ENCODE results near the gene HPGD.

The HPGD gene

GRCh38 chr4:174457468-174457867, 64.8 kb downstream of the HPGD start:
- Histone ChIP-seq H3K9me3 (ENCODE audit: control insufficient read depth, insufficient read depth, low read length) (no peaks in the 10 kb centered on the region), H4K20me1 (ENCODE audit: control insufficient read depth, insufficient read depth, low read depth, low read length) (no peaks in the 10 kb centered on the region), H3K36me3 (ENCODE audit: control insufficient read depth, low read length) (no peaks in the 10 kb centered on the region), H3K27me3 (ENCODE audit: control insufficient read depth, low read length) (no peaks in the 10 kb centered on the region), H3K4me3 (ENCODE audit: low read length) (no peak overlapping the region), H3K79me2 (ENCODE audit: control insufficient read depth, low read length) (no peaks in the 10 kb centered on the region), H3K9me2 (replicated peaks; ENCODE audit: control insufficient read depth, low read length) (no peaks in the 10 kb centered on the region), H3K27ac (ENCODE audit: low read depth, low read length) (no peak overlapping the region), H3F3A (ENCODE audit: control insufficient read depth, insufficient read depth) (no peaks in the 10 kb centered on the region), H3K4me1 (ENCODE audit: control insufficient read depth, low read length) (no peaks in the 10 kb centered on the region), H3K4me2 (ENCODE audit: low read length) (no peak overlapping the region)
- no peak for TF ChIP-seq EZH2phosphoT487 (IDR thresholded peaks at IDR 0.05; ENCODE audit: borderline replicate concordance, low read length)
- TF ChIP-seq CTCF (IDR thresholded peaks at IDR 0.05; ENCODE audit: low read depth, low read length, poor library complexity, severe bottlenecking), result no peak

- Histone ChIP-seq H3K27me3 (ENCODE audit: control insufficient read depth, low read length) (no peaks in the 10 kb centered on the region), H3F3A (ENCODE audit: control insufficient read depth, insufficient read depth) (no peaks in the 10 kb centered on the region), H3K4me2 (ENCODE audit: low read length) (no peak overlapping the region), H3K79me2 (ENCODE audit: control insufficient read depth, low read length) (no peaks in the 10 kb centered on the region), H3K9me2 (replicated peaks; ENCODE audit: control insufficient read depth, low read length) (no peaks in the 10 kb centered on the region), H4K20me1 (ENCODE audit: control insufficient read depth, insufficient read depth, low read depth, low read length) (no peaks in the 10 kb centered on the region), H3K4me1 (ENCODE audit: control insufficient read depth, low read length) (no peaks in the 10 kb centered on the region), H3K4me3 (ENCODE audit: low read length) (no peak overlapping the region), H3K27ac (ENCODE audit: low read depth, low read length) (no peak overlapping the region), H3K9me3 (ENCODE audit: control insufficient read depth, insufficient read depth, low read length) (no peaks in the 10 kb centered on the region), H3K36me3 (ENCODE audit: control insufficient read depth, low read length) (no peaks in the 10 kb centered on the region)
- TF ChIP-seq EZH2phosphoT487 (IDR thresholded peaks at IDR 0.05; ENCODE audit: borderline replicate concordance, low read length) (no peak), CTCF (IDR thresholded peaks at IDR 0.05; ENCODE audit: low read depth, low read length, poor library complexity, severe bottlenecking) (no peak)
Measured at GRCh38 chr4:174454815-174455473, 67.3 kb downstream of the HPGD start.

GRCh38 chr4:174451718-174452296, 70.5 kb downstream of the HPGD start:
- TF ChIP-seq EZH2phosphoT487 (IDR thresholded peaks at IDR 0.05; ENCODE audit: borderline replicate concordance, low read length) (no peak), CTCF (IDR thresholded peaks at IDR 0.05; ENCODE audit: low read depth, low read length, poor library complexity, severe bottlenecking) (no peak)
- H3K4me1 ChIP-seq (ENCODE audit: control insufficient read depth, low read length), result no peaks in the 10 kb centered on the region
- no peaks in the 10 kb centered on the region for H3K9me2 ChIP-seq (replicated peaks; ENCODE audit: control insufficient read depth, low read length)
- H3K27ac ChIP-seq (ENCODE audit: low read depth, low read length), result no peak overlapping the region
- H3K4me3 ChIP-seq (ENCODE audit: low read length), result no peak overlapping the region
- H3F3A ChIP-seq (ENCODE audit: control insufficient read depth, insufficient read depth), result no peaks in the 10 kb centered on the region
- no peaks in the 10 kb centered on the region for H3K79me2 ChIP-seq (ENCODE audit: control insufficient read depth, low read length)
- no peak overlapping the region for H3K4me2 ChIP-seq (ENCODE audit: low read length)
- H3K9me3 ChIP-seq (ENCODE audit: control insufficient read depth, insufficient read depth, low read length), result no peaks in the 10 kb centered on the region
- no peaks in the 10 kb centered on the region for H3K27me3 ChIP-seq (ENCODE audit: control insufficient read depth, low read length)
- H3K36me3 ChIP-seq (ENCODE audit: control insufficient read depth, low read length), result no peaks in the 10 kb centered on the region
- H4K20me1 ChIP-seq (ENCODE audit: control insufficient read depth, insufficient read depth, low read depth, low read length), result no peaks in the 10 kb centered on the region
